Measurements from ENCODE around the gene CFHR5. TPM values are rescaled to one million over a fixed set of nuclear protein-coding genes. Genes with fewer than 3 reads are reported as not detected.

CFHR5 gene
- total RNA-seq, 2 experiments from 2014 or later, result not detected

- no peak overlapping the region for H3K4me3 Mint-ChIP-seq
- ATAC-seq (ENCODE audit: poor library complexity), result no peak
- H3K9me3 Mint-ChIP-seq, result no peaks in the 10 kb centered on the region
- H3K4me1 ChIP-seq (ENCODE audit: insufficient read depth, low read length), result no peaks in the 10 kb centered on the region
- ChIA-PET CTCF (no interaction called here), POLR2A (no interaction called here)
- H3K36me3 ChIP-seq (ENCODE audit: insufficient read depth, low read length), result no peaks in the 10 kb centered on the region
- no peak for TF ChIP-seq CTCF (IDR thresholded peaks at IDR 0.05)
- no peaks in the 10 kb centered on the region for H3K9me3 ChIP-seq (ENCODE audit: control insufficient read depth in 1 of 2, insufficient read depth in 1 of 2, low read length in 2 of 2)
- H3K27ac ChIP-seq (ENCODE audit: low read depth in 1 of 2, low read length in 2 of 2), result no peak overlapping the region
- no peak overlapping the region for H3K4me3 ChIP-seq (ENCODE audit: low read length)
- no peaks in the 10 kb centered on the region for H3K27me3 Mint-ChIP-seq
- H3K36me3 Mint-ChIP-seq (ENCODE audit: low read depth), result no peaks in the 10 kb centered on the region
- no peak for DNase-seq
- no peaks in the 10 kb centered on the region for H3K27me3 ChIP-seq (ENCODE audit: control insufficient read depth in 1 of 2, insufficient read depth in 2 of 2, low read length in 2 of 2)
- intact Hi-C loops (cut with DNase I, micrococcal nuclease), result no loop called here
- H3K4me1 Mint-ChIP-seq (ENCODE audit: low read depth), result no peaks in the 10 kb centered on the region
- H3K27ac Mint-ChIP-seq, result no peak overlapping the region
Measured at GRCh38 chr1:196997423-196997822, 20.1 kb downstream of the CFHR5 start.

GRCh38 chr1:197001828-197002227 is 24.5 kb downstream of the CFHR5 start:
- Mint-ChIP-seq H3K36me3 (ENCODE audit: low read depth) (no peaks in the 10 kb centered on the region), H3K4me3 (no peak overlapping the region), H3K27me3 (no peaks in the 10 kb centered on the region), H3K9me3 (no peaks in the 10 kb centered on the region), H3K4me1 (ENCODE audit: low read depth) (no peaks in the 10 kb centered on the region), H3K27ac (no peak overlapping the region)
- ChIA-PET POLR2A (no interaction called here), CTCF (no interaction called here)
- Histone ChIP-seq H3K27ac (ENCODE audit: low read depth in 1 of 2, low read length in 2 of 2) (no peak overlapping the region), H3K4me1 (ENCODE audit: insufficient read depth, low read length) (no peaks in the 10 kb centered on the region), H3K36me3 (ENCODE audit: insufficient read depth, low read length) (no peaks in the 10 kb centered on the region), H3K9me3 (ENCODE audit: control insufficient read depth in 1 of 2, insufficient read depth in 1 of 2, low read length in 2 of 2) (no peaks in the 10 kb centered on the region), H3K4me3 (ENCODE audit: low read length) (no peak overlapping the region), H3K27me3 (ENCODE audit: control insufficient read depth in 1 of 2, insufficient read depth in 2 of 2, low read length in 2 of 2) (no peaks in the 10 kb centered on the region)
- TF ChIP-seq CTCF (IDR thresholded peaks at IDR 0.05), result no peak
- no peak for DNase-seq
- no peak for ATAC-seq (ENCODE audit: poor library complexity)
- intact Hi-C loops (cut with DNase I, micrococcal nuclease), result no loop called here

- Histone ChIP-seq H3K36me3 (ENCODE audit: insufficient read depth, low read length) (no peaks in the 10 kb centered on the region), H3K4me3 (ENCODE audit: low read length) (no peak overlapping the region), H3K9me3 (ENCODE audit: control insufficient read depth in 1 of 2, insufficient read depth in 1 of 2, low read length in 2 of 2) (no peaks in the 10 kb centered on the region), H3K27ac (ENCODE audit: low read depth in 1 of 2, low read length in 2 of 2) (no peak overlapping the region), H3K27me3 (ENCODE audit: control insufficient read depth in 1 of 2, insufficient read depth in 2 of 2, low read length in 2 of 2) (no peaks in the 10 kb centered on the region), H3K4me1 (ENCODE audit: insufficient read depth, low read length) (no peaks in the 10 kb centered on the region)
- Mint-ChIP-seq H3K4me1 (ENCODE audit: low read depth) (no peaks in the 10 kb centered on the region), H3K27ac (no peak overlapping the region), H3K36me3 (ENCODE audit: low read depth) (no peaks in the 10 kb centered on the region), H3K27me3 (no peaks in the 10 kb centered on the region), H3K4me3 (no peak overlapping the region), H3K9me3 (no peaks in the 10 kb centered on the region)
- TF ChIP-seq CTCF (IDR thresholded peaks at IDR 0.05), result no peak
- CTCF ChIA-PET, result no interaction called here
- POLR2A ChIA-PET, result no interaction called here
- ATAC-seq (ENCODE audit: poor library complexity), result no peak
- no peak for DNase-seq
- intact Hi-C loops (cut with DNase I, micrococcal nuclease), result no loop called here
Measured at GRCh38 chr1:197003132-197003531, 25.8 kb downstream of the CFHR5 start.

Measured in CD4-positive, alpha-beta T cell (primary cell).